ENCODE results near the gene CEMIP. TPM values are rescaled to one million over a fixed set of nuclear protein-coding genes. Genes with fewer than 3 reads are reported as not detected.
A peak's percentile ranks its signal among the peaks of the same experiment; 100 is the strongest.

Gene CEMIP
- total and polyA plus RNA-seq, 4 experiments from 2014 or later = 0.03 to 0.23 (median 0.17) TPM; not detected in 1

DNA sequence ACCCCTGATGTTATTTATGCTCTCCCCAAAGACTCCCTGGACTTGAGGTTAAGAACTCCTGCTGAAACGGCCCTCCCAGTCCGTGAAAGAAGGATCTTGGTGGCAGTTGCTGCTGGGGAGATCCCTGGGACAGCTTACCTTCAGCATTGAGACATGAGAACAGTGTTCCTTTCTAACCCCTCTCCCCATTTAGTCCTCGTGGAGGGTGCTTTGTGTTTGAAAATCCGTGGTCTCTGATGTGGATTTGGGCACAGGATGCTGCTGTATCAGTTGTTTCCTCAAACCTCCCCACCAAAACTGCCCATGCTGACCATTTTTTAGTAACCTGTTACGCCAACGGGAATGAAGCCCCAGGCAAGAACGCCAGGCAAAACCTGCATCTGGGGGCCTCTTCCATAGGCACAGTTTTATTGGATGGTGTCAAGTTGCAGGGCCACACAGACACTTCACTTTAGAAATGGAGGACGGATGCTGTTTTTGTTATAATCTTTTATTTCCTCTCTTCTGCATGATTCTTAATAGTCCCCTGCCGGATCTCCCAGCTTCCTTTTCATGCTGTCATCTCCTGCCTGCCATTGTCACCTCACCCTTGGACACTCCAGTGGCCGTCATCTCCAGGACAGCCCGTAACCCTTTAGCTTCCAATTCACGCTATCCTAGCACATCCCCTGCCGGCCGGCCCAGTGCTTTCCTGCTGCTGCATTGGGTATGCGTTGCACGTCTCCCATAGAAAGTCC lies 31.7 kb upstream of the CEMIP start:
- ChIA-PET CTCF (ENCODE audit: partially characterized antibody) (no interaction called here), POLR2A (ENCODE audit: partially characterized antibody) (no interaction called here)
- no peak overlapping the region for H3K4me3 ChIP-seq (ENCODE audit: low read length in 2 of 2)
- Mint-ChIP-seq H3K27ac (no peak overlapping the region), H3K27me3 (peaks cover 0 to 2% of the 10 kb centered on the region in 2 donors), H3K36me3 (peaks cover 7 to 18% of the 10 kb centered on the region in 2 donors), H3K9me3 (peaks cover 0 to 7% (median 3%) of the 10 kb centered on the region in 8 donors), H3K4me3 (no peak overlapping the region), H3K4me1 (no peaks in the 10 kb centered on the region)
- intact Hi-C loops (cut with micrococcal nuclease) = no loop called here
- no peaks in the 10 kb centered on the region for H3K4me1 ChIP-seq (ENCODE audit: insufficient read depth, low read length)
- DNase-seq = no peak
- no peaks in the 10 kb centered on the region for H3K9me3 ChIP-seq (ENCODE audit: control insufficient read depth in 1 of 2, low read length in 2 of 2)
- no peak overlapping the region for H3K27ac ChIP-seq (ENCODE audit: low read depth, low read length)
- H3K27me3 ChIP-seq (ENCODE audit: insufficient read depth, low read length) = no peaks in the 10 kb centered on the region
- H3K36me3 ChIP-seq (ENCODE audit: insufficient read depth, low read length) = no peaks in the 10 kb centered on the region

GRCh38 chr15:80749589-80749988 lies 29.6 kb upstream of the CEMIP start:
- H3K27ac Mint-ChIP-seq = no peak overlapping the region
- Histone ChIP-seq H3K4me3 (ENCODE audit: low read length in 2 of 2) (no peak overlapping the region), H3K4me1 (ENCODE audit: insufficient read depth, low read length) (no peaks in the 10 kb centered on the region), H3K36me3 (ENCODE audit: insufficient read depth, low read length) (no peaks in the 10 kb centered on the region), H3K27me3 (ENCODE audit: insufficient read depth, low read length) (no peaks in the 10 kb centered on the region), H3K9me3 (ENCODE audit: control insufficient read depth in 1 of 2, low read length in 2 of 2) (no peaks in the 10 kb centered on the region), H3K27ac (ENCODE audit: low read depth, low read length) (no peak overlapping the region)
- H3K4me3 Mint-ChIP-seq = no peak overlapping the region
- no peaks in the 10 kb centered on the region for H3K4me1 Mint-ChIP-seq
- H3K27me3 Mint-ChIP-seq = peaks cover 0 to 2% of the 10 kb centered on the region in 2 donors
- H3K36me3 Mint-ChIP-seq = peaks cover 7 to 23% of the 10 kb centered on the region in 2 donors
- DNase-seq = no peak
- POLR2A ChIA-PET (ENCODE audit: partially characterized antibody) = no interaction called here
- intact Hi-C loops (cut with micrococcal nuclease) = no loop called here
- peaks cover 0 to 7% (median 4%) of the 10 kb centered on the region in 8 donors for H3K9me3 Mint-ChIP-seq
- CTCF ChIA-PET (ENCODE audit: partially characterized antibody) = no interaction called here

DNA sequence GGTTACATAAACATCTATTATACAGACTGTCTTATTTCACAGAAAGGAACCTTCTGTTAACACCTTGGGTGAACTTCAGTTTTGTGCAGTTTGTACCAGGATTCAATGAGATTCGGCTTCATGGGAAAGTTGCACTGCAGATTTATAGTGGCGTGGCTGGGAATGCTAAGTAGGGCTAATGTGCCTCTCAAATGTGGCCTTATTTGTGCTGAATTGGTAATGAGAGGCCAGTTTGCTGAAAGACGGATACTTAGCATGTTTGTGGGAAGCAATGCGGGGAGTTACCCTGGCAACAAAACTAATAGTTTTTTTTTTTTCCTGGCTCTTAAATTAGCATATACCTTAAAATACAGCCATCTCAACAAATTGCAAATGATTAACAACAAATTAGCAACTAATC lies 28.6 kb upstream of the CEMIP start:
- intact Hi-C loops (cut with micrococcal nuclease) = no loop called here
- Histone ChIP-seq H3K4me1 (ENCODE audit: insufficient read depth, low read length) (no peaks in the 10 kb centered on the region), H3K4me3 (ENCODE audit: low read length in 2 of 2) (no peak overlapping the region), H3K27ac (ENCODE audit: low read depth, low read length) (no peak overlapping the region), H3K36me3 (ENCODE audit: insufficient read depth, low read length) (no peaks in the 10 kb centered on the region), H3K9me3 (ENCODE audit: control insufficient read depth in 1 of 2, low read length in 2 of 2) (no peaks in the 10 kb centered on the region), H3K27me3 (ENCODE audit: insufficient read depth, low read length) (no peaks in the 10 kb centered on the region)
- Mint-ChIP-seq H3K27ac (no peak overlapping the region), H3K4me3 (no peak overlapping the region), H3K27me3 (peaks cover 0 to 2% of the 10 kb centered on the region in 2 donors), H3K4me1 (peaks cover 0 to 3% (median 2%) of the 10 kb centered on the region in 4 donors), H3K9me3 (peaks cover 0 to 7% (median 4%) of the 10 kb centered on the region in 8 donors), H3K36me3 (peaks cover 7 to 25% of the 10 kb centered on the region in 2 donors)
- ChIA-PET POLR2A (ENCODE audit: partially characterized antibody) (no interaction called here), CTCF (ENCODE audit: partially characterized antibody) (no interaction called here)
- DNase-seq = no peak

GRCh38 chr15:80752204-80752603 lies 27.0 kb upstream of the CEMIP start:
- Histone ChIP-seq H3K27me3 (ENCODE audit: insufficient read depth, low read length) (no peaks in the 10 kb centered on the region), H3K36me3 (ENCODE audit: insufficient read depth, low read length) (no peaks in the 10 kb centered on the region), H3K4me3 (ENCODE audit: low read length in 2 of 2) (no peak overlapping the region), H3K9me3 (ENCODE audit: control insufficient read depth in 1 of 2, low read length in 2 of 2) (no peaks in the 10 kb centered on the region), H3K4me1 (ENCODE audit: insufficient read depth, low read length) (no peaks in the 10 kb centered on the region), H3K27ac (ENCODE audit: low read depth, low read length) (no peak overlapping the region)
- H3K4me1 Mint-ChIP-seq = peaks cover 2 to 9% (median 7%) of the 10 kb centered on the region in 4 donors
- no peak for DNase-seq
- intact Hi-C loops (cut with micrococcal nuclease) = no loop called here
- peaks cover 0 to 3% (median 0%) of the 10 kb centered on the region in 8 donors for H3K9me3 Mint-ChIP-seq
- H3K27ac Mint-ChIP-seq = no peak overlapping the region
- H3K27me3 Mint-ChIP-seq = no peaks in the 10 kb centered on the region
- no peak overlapping the region for H3K4me3 Mint-ChIP-seq
- peaks cover 7 to 19% of the 10 kb centered on the region in 2 donors for H3K36me3 Mint-ChIP-seq
- POLR2A ChIA-PET (ENCODE audit: partially characterized antibody) = no interaction called here
- CTCF ChIA-PET (ENCODE audit: partially characterized antibody) = no interaction called here

GRCh38 chr15:80753161-80753560 lies 26.0 kb upstream of the CEMIP start:
- CTCF ChIA-PET (ENCODE audit: partially characterized antibody) = no interaction called here
- H3K36me3 ChIP-seq (ENCODE audit: insufficient read depth, low read length) = no peaks in the 10 kb centered on the region

DNA sequence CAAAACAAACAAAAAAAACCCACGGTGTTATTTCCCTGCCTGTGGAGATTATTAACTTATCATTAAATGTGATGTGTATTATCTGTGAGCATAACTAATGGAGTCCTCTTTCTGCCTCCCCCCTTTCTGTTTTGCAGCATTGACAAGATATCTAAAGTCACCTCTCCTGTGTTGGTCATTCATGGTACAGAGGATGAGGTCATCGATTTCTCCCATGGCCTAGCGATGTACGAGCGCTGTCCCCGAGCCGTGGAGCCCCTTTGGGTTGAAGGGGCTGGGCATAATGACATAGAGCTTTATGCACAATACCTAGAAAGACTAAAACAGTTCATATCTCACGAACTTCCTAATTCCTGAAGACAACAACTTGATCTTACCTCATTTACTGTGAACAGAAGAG lies 25.2 kb upstream of the CEMIP start:
- H3K27me3 Mint-ChIP-seq = no peaks in the 10 kb centered on the region
- no peaks in the 10 kb centered on the region for H3K9me3 ChIP-seq (ENCODE audit: control insufficient read depth in 1 of 2, low read length in 2 of 2)
- no peaks in the 10 kb centered on the region for H3K27me3 ChIP-seq (ENCODE audit: insufficient read depth, low read length)
- CTCF ChIA-PET (ENCODE audit: partially characterized antibody) = interaction anchor here (1.0 kb wide), 2 partner anchors 10 to 22 kb away, joined by 3 to 4 read pairs; no protein-coding TSS in a partner anchor
- POLR2A ChIA-PET (ENCODE audit: partially characterized antibody) = no interaction called here
- H3K9me3 Mint-ChIP-seq = peaks cover 0 to 3% (median 0%) of the 10 kb centered on the region in 8 donors
- DNase-seq = no peak
- H3K27ac Mint-ChIP-seq = no peak overlapping the region
- H3K36me3 ChIP-seq (ENCODE audit: insufficient read depth, low read length) = no peaks in the 10 kb centered on the region
- H3K4me1 Mint-ChIP-seq = peaks cover 2 to 9% (median 7%) of the 10 kb centered on the region in 4 donors
- intact Hi-C loops (cut with micrococcal nuclease) = no loop called here
- peaks cover 7 to 19% of the 10 kb centered on the region in 2 donors for H3K36me3 Mint-ChIP-seq
- no peaks in the 10 kb centered on the region for H3K4me1 ChIP-seq (ENCODE audit: insufficient read depth, low read length)
- no peak overlapping the region for H3K4me3 Mint-ChIP-seq
- no peak overlapping the region for H3K4me3 ChIP-seq (ENCODE audit: low read length in 2 of 2)
- no peak overlapping the region for H3K27ac ChIP-seq (ENCODE audit: low read depth, low read length)

More at GRCh38 chr15:80753161-80753560, 26.0 kb upstream of the CEMIP start:
- POLR2A ChIA-PET (ENCODE audit: partially characterized antibody) = no interaction called here
- no peak overlapping the region for H3K27ac ChIP-seq (ENCODE audit: low read depth, low read length)
- peaks cover 0 to 3% (median 0%) of the 10 kb centered on the region in 8 donors for H3K9me3 Mint-ChIP-seq
- H3K4me3 Mint-ChIP-seq = no peak overlapping the region
- H3K27me3 Mint-ChIP-seq = no peaks in the 10 kb centered on the region
- peaks cover 7 to 19% of the 10 kb centered on the region in 2 donors for H3K36me3 Mint-ChIP-seq
- H3K27ac Mint-ChIP-seq = no peak overlapping the region
- H3K27me3 ChIP-seq (ENCODE audit: insufficient read depth, low read length) = no peaks in the 10 kb centered on the region
- DNase-seq = no peak
- H3K4me1 ChIP-seq (ENCODE audit: insufficient read depth, low read length) = no peaks in the 10 kb centered on the region
- peaks cover 2 to 9% (median 7%) of the 10 kb centered on the region in 4 donors for H3K4me1 Mint-ChIP-seq
- H3K9me3 ChIP-seq (ENCODE audit: control insufficient read depth in 1 of 2, low read length in 2 of 2) = no peaks in the 10 kb centered on the region
- no peak overlapping the region for H3K4me3 ChIP-seq (ENCODE audit: low read length in 2 of 2)
- intact Hi-C loops (cut with micrococcal nuclease) = no loop called here

DNA sequence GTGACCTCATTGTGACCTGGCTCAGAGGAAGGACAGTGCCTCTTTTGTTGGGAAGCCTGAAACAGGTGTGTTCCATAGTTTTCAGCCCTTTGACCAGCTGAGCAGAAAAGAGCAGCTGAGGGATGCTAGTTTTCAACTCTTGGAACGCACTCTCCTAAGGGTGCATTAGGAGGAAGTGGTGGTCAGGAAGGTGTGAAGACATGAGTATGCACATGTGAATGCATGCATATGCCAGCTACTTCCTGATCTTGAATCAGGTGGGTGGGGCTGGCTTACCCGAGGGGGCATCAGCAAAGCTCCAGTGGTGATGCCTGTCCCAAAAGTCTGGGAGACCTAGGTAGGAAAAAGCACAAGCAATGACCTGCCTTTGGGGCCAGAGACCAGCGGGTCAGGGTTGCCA lies 23.3 kb upstream of the CEMIP start:
- DNase-seq = no peak
- peaks cover 2 to 9% (median 7%) of the 10 kb centered on the region in 4 donors for H3K4me1 Mint-ChIP-seq
- peak overlapping the region in 1 of 8 donors; percentile 47 for H3K4me3 Mint-ChIP-seq
- no peaks in the 10 kb centered on the region for H3K4me1 ChIP-seq (ENCODE audit: insufficient read depth, low read length)
- intact Hi-C loops (cut with micrococcal nuclease) = no loop called here
- H3K9me3 Mint-ChIP-seq = peaks cover 0 to 3% (median 0%) of the 10 kb centered on the region in 8 donors
- H3K27me3 Mint-ChIP-seq = no peaks in the 10 kb centered on the region
- no peaks in the 10 kb centered on the region for H3K9me3 ChIP-seq (ENCODE audit: control insufficient read depth in 1 of 2, low read length in 2 of 2)
- H3K27ac ChIP-seq (ENCODE audit: low read depth, low read length) = no peak overlapping the region
- H3K36me3 Mint-ChIP-seq = peaks cover 0 to 9% of the 10 kb centered on the region in 2 donors
- no peak overlapping the region for H3K4me3 ChIP-seq (ENCODE audit: low read length in 2 of 2)
- H3K36me3 ChIP-seq (ENCODE audit: insufficient read depth, low read length) = no peaks in the 10 kb centered on the region
- ChIA-PET POLR2A (ENCODE audit: partially characterized antibody) (no interaction called here), CTCF (ENCODE audit: partially characterized antibody) (no interaction called here)
- H3K27ac Mint-ChIP-seq = no peak overlapping the region
- no peaks in the 10 kb centered on the region for H3K27me3 ChIP-seq (ENCODE audit: insufficient read depth, low read length)

All from CD4-positive, alpha-beta memory T cell (primary cell).